H9 (cell line): ENCODE measurements around the gene PNKP. TPM values are rescaled to one million over a fixed set of nuclear protein-coding genes. Genes with fewer than 3 reads are reported as not detected.

Source experiments
- DNase-seq: peaks from one replicate; pipeline ENCODE4 v3.0.0-alpha.2; 2017
- H2AFZ ChIP-seq: one replicate; pipeline ENCODE4 v1.6.1; 2013; ENCODE audit warnings: mild to moderate bottlenecking, low read length, control low read depth, moderate library complexity
- H2AK5ac ChIP-seq: 2 replicates; pipeline ENCODE4 v1.6.1; 2013; ENCODE audit warnings: low read length, control low read depth, mixed read lengths; ENCODE audit not compliant: insufficient read length
- H2BK120ac ChIP-seq: one replicate; pipeline ENCODE4 v1.6.1; 2013; ENCODE audit warnings: low read depth, mild to moderate bottlenecking, low read length, control low read depth, inconsistent platforms; ENCODE audit not compliant: poor library complexity, severe bottlenecking
- H2BK12ac ChIP-seq: 2 replicates; pipeline ENCODE4 v1.6.1; 2013; ENCODE audit warnings: low read length, control low read depth, mixed read lengths, low read depth; ENCODE audit not compliant: insufficient read length
- H2BK15ac ChIP-seq: 2 replicates; pipeline ENCODE4 v1.6.1; 2013; ENCODE audit warnings: low read depth, low read length, control low read depth
- H2BK20ac ChIP-seq: one replicate; pipeline ENCODE4 v1.6.1; 2013; ENCODE audit warnings: low read depth, mild to moderate bottlenecking, low read length, control low read depth, inconsistent platforms; ENCODE audit not compliant: poor library complexity, severe bottlenecking
- H2BK5ac ChIP-seq: 2 replicates; pipeline ENCODE4 v1.6.1; 2013; ENCODE audit warnings: low read length, control low read depth, mixed read lengths; ENCODE audit not compliant: insufficient read length
- H3K14ac ChIP-seq: 2 replicates; pipeline ENCODE4 v1.6.1; 2013; ENCODE audit warnings: low read length, control low read depth; ENCODE audit not compliant: insufficient read depth
- H3K18ac ChIP-seq: 2 replicates; pipeline ENCODE4 v1.6.1; 2013; ENCODE audit warnings: low read depth, mild to moderate bottlenecking, mixed read lengths, low read length, control low read depth; ENCODE audit not compliant: insufficient read length
- H3K23ac ChIP-seq: 2 replicates; pipeline ENCODE4 v1.6.1; 2013; ENCODE audit warnings: low read length, control low read depth, mixed read lengths, low read depth; ENCODE audit not compliant: insufficient read length
- H3K23me2 ChIP-seq: 2 replicates; pipeline ENCODE4 v1.6.1; 2013; ENCODE audit warnings: low read depth, mild to moderate bottlenecking, mixed read lengths, low read length, control low read depth; ENCODE audit not compliant: insufficient read length, poor library complexity, severe bottlenecking
- H3K27ac ChIP-seq: 2 replicates; pipeline ENCODE4 v1.5.1; 2013; ENCODE audit warnings: low read length, control low read depth, mixed read lengths, low read depth; ENCODE audit not compliant: insufficient read length
- H3K27me3 ChIP-seq: 2 replicates; pipeline ENCODE4 v1.6.1; 2013; ENCODE audit warnings: low read length, control low read depth, inconsistent platforms; ENCODE audit not compliant: insufficient read depth
- H3K4ac ChIP-seq: 2 replicates; pipeline ENCODE4 v1.6.1; 2013; ENCODE audit warnings: low read depth, mild to moderate bottlenecking, control low read depth, inconsistent platforms, low read length, moderate library complexity
- H3K4me1 ChIP-seq: 2 replicates; pipeline ENCODE4 v1.6.1; 2013; ENCODE audit warnings: low read length, control low read depth, inconsistent platforms; ENCODE audit not compliant: insufficient read depth
- H3K4me2 ChIP-seq: 2 replicates; pipeline ENCODE4 v1.6.1; 2013; ENCODE audit warnings: low read length, control low read depth, mixed read lengths; ENCODE audit not compliant: insufficient read length, insufficient read depth
- H3K56ac ChIP-seq: 2 replicates; pipeline ENCODE4 v1.6.1; 2013; ENCODE audit warnings: low read depth, mild to moderate bottlenecking, mixed read lengths, low read length, control low read depth; ENCODE audit not compliant: insufficient read length
- H3K79me1 ChIP-seq: 2 replicates; pipeline ENCODE4 v1.6.1; 2013; ENCODE audit warnings: low read depth, mild to moderate bottlenecking, moderate library complexity, low read length, control low read depth, inconsistent platforms; ENCODE audit not compliant: insufficient read depth, poor library complexity, severe bottlenecking
- H3K79me2 ChIP-seq: 2 replicates; pipeline ENCODE4 v1.6.1; 2013; ENCODE audit warnings: low read length, control low read depth, inconsistent platforms; ENCODE audit not compliant: insufficient read depth
- H3K9ac ChIP-seq: 2 replicates; pipeline ENCODE4 v1.6.1; 2013; ENCODE audit warnings: low read length, control low read depth, mixed read lengths; ENCODE audit not compliant: insufficient read length; ENCODE audit errors: extremely low read depth
- H3K9me3 ChIP-seq: one replicate; pipeline ENCODE4 v1.6.1; 2013; ENCODE audit warnings: low read depth, low read length, inconsistent platforms; ENCODE audit not compliant: control insufficient read depth
- H3T11ph ChIP-seq: one replicate; pipeline ENCODE4 v1.6.1; 2013; ENCODE audit warnings: mild to moderate bottlenecking, low read length, control low read depth, inconsistent platforms
- H4K20me1 ChIP-seq: one replicate; pipeline ENCODE4 v1.6.1; 2013; ENCODE audit not compliant: control insufficient read depth, insufficient read length, insufficient read depth
- H4K5ac ChIP-seq: 2 replicates; pipeline ENCODE4 v1.6.1; 2013; ENCODE audit warnings: low read depth, mild to moderate bottlenecking, mixed read lengths, low read length, control low read depth; ENCODE audit not compliant: insufficient read length
- H4K8ac ChIP-seq: replicated peaks from 2 replicates; pipeline ENCODE4 v1.6.1; 2013; ENCODE audit warnings: low read length, control low read depth, mixed read lengths, low read depth; ENCODE audit not compliant: insufficient read length
- H4K91ac ChIP-seq: 2 replicates; pipeline ENCODE4 v1.6.1; 2013; ENCODE audit warnings: low read depth, mild to moderate bottlenecking, moderate library complexity, mixed read lengths, low read length, control low read depth; ENCODE audit not compliant: insufficient read length
- H3K27ac Mint-ChIP-seq, 3 experiments: 2 replicates in 2 of 3; 3 replicates in 1 of 3; pipeline ENCODE4 v1.8.0; 2020 to 2021; ENCODE audit warnings: mixed read lengths in 3 of 3, mild to moderate bottlenecking in 1 of 3, moderate library complexity in 1 of 3
- H3K27me3 Mint-ChIP-seq: 2 replicates; pipeline ENCODE4 v1.8.0; 2021; ENCODE audit warnings: low read depth, mild to moderate bottlenecking, moderate library complexity, mixed read lengths
- H3K36me3 Mint-ChIP-seq, 3 experiments: 2 replicates in 2 of 3; 3 replicates in 1 of 3; pipeline ENCODE4 v1.8.0; 2020 to 2021; ENCODE audit warnings: low read depth in 3 of 3, mixed read lengths in 3 of 3; ENCODE audit not compliant: insufficient read depth in 1 of 3
- H3K4me1 Mint-ChIP-seq, 2 experiments: 2 replicates each; pipeline ENCODE4 v1.8.0; 2020; ENCODE audit warnings: mixed read lengths in 2 of 2
- H3K4me3 Mint-ChIP-seq, 2 experiments: 2 replicates in 1 of 2; 3 replicates in 1 of 2; pipeline ENCODE4 v1.8.0; 2020 to 2021; ENCODE audit warnings: mild to moderate bottlenecking in 2 of 2, mixed read lengths in 2 of 2, moderate library complexity in 1 of 2
- H3K9me3 Mint-ChIP-seq, 2 experiments: 2 replicates in 1 of 2; 3 replicates in 1 of 2; pipeline ENCODE4 v1.8.0; 2020; ENCODE audit warnings: mild to moderate bottlenecking in 2 of 2, mixed read lengths in 2 of 2, moderate library complexity in 1 of 2
- WGBS: extraction: QIAGEN DNeasy Blood & Tissue Kit; methylation state at CpG from one replicate; pipeline ENCODE4 v1.1.7; 2013; ENCODE audit warnings: missing lambda C conversion rate, low lambda C conversion rate, mixed read lengths; ENCODE audit not compliant: insufficient read length; ENCODE audit errors: extremely low coverage; 5-methylcytosine and 5-hydroxymethylcytosine counted together
- total RNA-seq: library from RNA; stranded (reverse); gene quantifications from 2 replicates; pipeline ENCODE4 v1.2.1, GENCODE V29; 2021
- TF ChIP-seq, protein P1 (sequence below): fragments of 200-600 bp; sonication (generic); conservative IDR thresholded peaks from 3 replicates; pipeline ENCODE4 v1.8.0; 2021; ENCODE audit warnings: antibody characterized with exemption, mild to moderate bottlenecking

PNKP gene
- total RNA-seq, 1 experiment from 2014 or later: 157 TPM

DNA sequence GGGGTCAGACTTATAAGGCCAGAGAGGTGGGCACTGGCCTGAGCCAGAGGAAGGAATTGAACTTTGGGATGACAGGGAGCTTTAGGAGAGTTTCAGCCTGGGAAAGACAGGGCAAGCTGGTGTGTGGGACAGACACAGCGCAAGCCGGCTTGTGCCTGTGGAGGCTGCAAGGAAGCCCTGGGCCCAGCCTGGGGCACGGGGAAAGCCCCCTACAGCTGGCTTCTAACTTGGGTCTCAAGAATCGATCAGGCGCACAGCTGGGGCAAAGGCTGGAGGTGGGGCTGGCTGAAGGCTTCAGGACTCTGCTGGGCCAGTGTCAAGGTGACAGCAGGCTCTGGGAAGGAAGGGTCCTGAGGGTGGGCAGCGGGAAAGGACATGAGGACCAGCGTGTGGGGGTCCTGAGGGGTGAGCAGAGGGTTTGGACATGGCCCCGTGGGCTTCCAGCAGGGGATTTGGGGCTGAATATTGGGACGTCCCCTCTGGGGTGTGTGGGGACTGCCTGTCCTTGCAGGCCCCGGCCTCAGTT is 13.5 kb downstream of the PNKP start:
- Mint-ChIP-seq H3K9me3 (peaks cover 0 to under 1% of the 10 kb centered on the region in 2 experiments; a peak in 2 of 5 replicates), H3K36me3 (peaks cover 30 to 62% (median 62%) of the 10 kb centered on the region in 3 experiments), H3K4me1 (peaks cover 22 to 27% of the 10 kb centered on the region in 2 experiments), H3K4me3 (peak overlapping the region; percentile 46 to 52), H3K27ac (peak overlapping the region in 2 of 3 experiments; percentile 22 to 49; a peak in 2 of 7 replicates), H3K27me3 (peaks cover 2% of the 10 kb centered on the region; the same call in 1 of the 2 replicates)
- no peak for DNase-seq
- Histone ChIP-seq H2BK15ac (no peak overlapping the region), H2AK5ac (no peak overlapping the region), H4K91ac (no peak overlapping the region), H2BK20ac (no peak overlapping the region), H3K79me1 (peaks cover 11% of the 10 kb centered on the region), H3K23me2 (peaks cover 10% of the 10 kb centered on the region), H3K18ac (no peak overlapping the region), H4K8ac (no peak overlapping the region), H4K5ac (no peak overlapping the region), H2BK120ac (no peak overlapping the region), H3K14ac (no peak overlapping the region), H3T11ph (no peak overlapping the region), H3K23ac (no peak overlapping the region), H3K9ac (no peak overlapping the region), H2AFZ (no peak overlapping the region), H3K4me1 (no peaks in the 10 kb centered on the region; the same call in 1 of the 2 replicates), H4K20me1 (peaks cover 6% of the 10 kb centered on the region), H2BK5ac (no peak overlapping the region), H2BK12ac (no peak overlapping the region), H3K4ac (no peak overlapping the region), H3K56ac (no peak overlapping the region), H3K27ac (no peak overlapping the region), H3K4me2 (no peak overlapping the region), H3K79me2 (peaks cover 9% of the 10 kb centered on the region; the same call in 1 of the 2 replicates), H3K27me3 (no peaks in the 10 kb centered on the region), H3K9me3 (no peaks in the 10 kb centered on the region)
- TF ChIP-seq, protein P1, sequence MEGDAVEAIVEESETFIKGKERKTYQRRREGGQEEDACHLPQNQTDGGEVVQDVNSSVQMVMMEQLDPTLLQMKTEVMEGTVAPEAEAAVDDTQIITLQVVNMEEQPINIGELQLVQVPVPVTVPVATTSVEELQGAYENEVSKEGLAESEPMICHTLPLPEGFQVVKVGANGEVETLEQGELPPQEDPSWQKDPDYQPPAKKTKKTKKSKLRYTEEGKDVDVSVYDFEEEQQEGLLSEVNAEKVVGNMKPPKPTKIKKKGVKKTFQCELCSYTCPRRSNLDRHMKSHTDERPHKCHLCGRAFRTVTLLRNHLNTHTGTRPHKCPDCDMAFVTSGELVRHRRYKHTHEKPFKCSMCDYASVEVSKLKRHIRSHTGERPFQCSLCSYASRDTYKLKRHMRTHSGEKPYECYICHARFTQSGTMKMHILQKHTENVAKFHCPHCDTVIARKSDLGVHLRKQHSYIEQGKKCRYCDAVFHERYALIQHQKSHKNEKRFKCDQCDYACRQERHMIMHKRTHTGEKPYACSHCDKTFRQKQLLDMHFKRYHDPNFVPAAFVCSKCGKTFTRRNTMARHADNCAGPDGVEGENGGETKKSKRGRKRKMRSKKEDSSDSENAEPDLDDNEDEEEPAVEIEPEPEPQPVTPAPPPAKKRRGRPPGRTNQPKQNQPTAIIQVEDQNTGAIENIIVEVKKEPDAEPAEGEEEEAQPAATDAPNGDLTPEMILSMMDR: no peak
- WGBS: no CpG with 5 or more reads among the region's 10 CpGs
